ENCODE results near the gene RTKN2. TPM values are rescaled to one million over a fixed set of nuclear protein-coding genes. Genes with fewer than 3 reads are reported as not detected.

The RTKN2 gene
- total RNA-seq, 1 experiment from 2014 or later, result 14.4 TPM

DNA sequence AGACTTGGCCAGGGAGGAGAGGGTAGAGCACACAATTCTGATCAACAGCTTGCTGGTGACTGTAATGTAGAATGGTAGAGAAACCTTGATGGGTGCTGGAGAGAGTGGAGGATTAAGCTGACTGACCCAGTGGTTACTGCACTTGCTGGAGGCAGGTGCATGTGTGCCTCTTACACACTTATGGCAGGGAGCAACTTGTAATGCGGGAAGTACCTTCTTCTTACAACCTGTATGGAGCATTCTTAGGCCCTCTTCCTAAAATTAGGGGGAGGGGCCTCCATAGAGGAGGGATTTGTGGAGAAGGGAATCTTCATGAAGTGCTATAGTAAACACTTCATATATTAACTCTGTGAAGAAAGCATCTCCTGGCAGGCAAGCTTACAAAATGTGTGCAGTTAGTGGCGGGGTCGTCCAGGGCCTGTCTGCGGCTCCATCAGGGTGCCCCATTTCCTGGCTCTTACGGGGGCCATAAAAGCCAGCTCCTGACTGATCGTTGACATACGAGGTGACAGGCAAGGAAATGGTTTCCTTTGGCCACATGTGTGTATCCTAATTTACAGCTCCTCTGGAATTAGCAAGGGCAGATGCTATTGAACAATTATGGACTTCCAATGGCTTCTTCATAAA, 113.5 kb downstream of the RTKN2 start:
- H2BK20ac ChIP-seq (ENCODE audit: low read depth, low read length, poor library complexity, severe bottlenecking), result no peak overlapping the region
- H2BK15ac ChIP-seq (ENCODE audit: low read depth, low read length), result no peak overlapping the region
- no peaks in the 10 kb centered on the region for H3K4me1 Mint-ChIP-seq
- no peak overlapping the region for H2BK120ac ChIP-seq (ENCODE audit: low read depth, low read length, poor library complexity, severe bottlenecking)
- H3K36me3 Mint-ChIP-seq (ENCODE audit: insufficient read depth in 1 of 3, low read depth in 3 of 3), result no peaks in the 10 kb centered on the region
- H3K23me2 ChIP-seq (ENCODE audit: insufficient read length, low read depth, low read length, poor library complexity, severe bottlenecking), result no peaks in the 10 kb centered on the region
- WGBS (ENCODE audit: extremely low coverage, insufficient read length, low lambda C conversion rate), result no CpG with 5 or more reads among the region's 7 CpGs
- H3K4me1 ChIP-seq (ENCODE audit: insufficient read depth, low read length), result no peaks in the 10 kb centered on the region
- H4K8ac ChIP-seq (replicated peaks; ENCODE audit: insufficient read length, low read depth, low read length), result no peak overlapping the region
- TF ChIP-seq, protein P1, sequence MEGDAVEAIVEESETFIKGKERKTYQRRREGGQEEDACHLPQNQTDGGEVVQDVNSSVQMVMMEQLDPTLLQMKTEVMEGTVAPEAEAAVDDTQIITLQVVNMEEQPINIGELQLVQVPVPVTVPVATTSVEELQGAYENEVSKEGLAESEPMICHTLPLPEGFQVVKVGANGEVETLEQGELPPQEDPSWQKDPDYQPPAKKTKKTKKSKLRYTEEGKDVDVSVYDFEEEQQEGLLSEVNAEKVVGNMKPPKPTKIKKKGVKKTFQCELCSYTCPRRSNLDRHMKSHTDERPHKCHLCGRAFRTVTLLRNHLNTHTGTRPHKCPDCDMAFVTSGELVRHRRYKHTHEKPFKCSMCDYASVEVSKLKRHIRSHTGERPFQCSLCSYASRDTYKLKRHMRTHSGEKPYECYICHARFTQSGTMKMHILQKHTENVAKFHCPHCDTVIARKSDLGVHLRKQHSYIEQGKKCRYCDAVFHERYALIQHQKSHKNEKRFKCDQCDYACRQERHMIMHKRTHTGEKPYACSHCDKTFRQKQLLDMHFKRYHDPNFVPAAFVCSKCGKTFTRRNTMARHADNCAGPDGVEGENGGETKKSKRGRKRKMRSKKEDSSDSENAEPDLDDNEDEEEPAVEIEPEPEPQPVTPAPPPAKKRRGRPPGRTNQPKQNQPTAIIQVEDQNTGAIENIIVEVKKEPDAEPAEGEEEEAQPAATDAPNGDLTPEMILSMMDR (conservative IDR thresholded peaks at IDR 0.05), result no peak
- H3K27ac ChIP-seq (ENCODE audit: insufficient read length, low read depth, low read length), result no peak overlapping the region
- no peaks in the 10 kb centered on the region for H3K79me2 ChIP-seq (ENCODE audit: insufficient read depth, low read length)
- H3K27me3 Mint-ChIP-seq (ENCODE audit: low read depth), result no peaks in the 10 kb centered on the region; the same call in 1 of the 2 replicates
- H3K27me3 ChIP-seq (ENCODE audit: insufficient read depth, low read length), result no peaks in the 10 kb centered on the region
- H3K9me3 ChIP-seq (ENCODE audit: control insufficient read depth, low read depth, low read length), result no peaks in the 10 kb centered on the region
- H3K4me2 ChIP-seq (ENCODE audit: insufficient read depth, insufficient read length, low read length), result no peak overlapping the region
- no peak overlapping the region for H4K5ac ChIP-seq (ENCODE audit: insufficient read length, low read depth, low read length)
- no peak overlapping the region for H3K56ac ChIP-seq (ENCODE audit: insufficient read length, low read depth, low read length)
- H3K4me3 Mint-ChIP-seq, result no peak overlapping the region
- H3K4ac ChIP-seq (ENCODE audit: low read depth, low read length), result no peak overlapping the region
- no peaks in the 10 kb centered on the region for H3K79me1 ChIP-seq (ENCODE audit: insufficient read depth, low read depth, low read length, poor library complexity, severe bottlenecking)
- H3T11ph ChIP-seq (ENCODE audit: low read length), result no peak overlapping the region
- no peak overlapping the region for H2AK5ac ChIP-seq (ENCODE audit: insufficient read length, low read length)
- H3K14ac ChIP-seq (ENCODE audit: insufficient read depth, low read length), result no peak overlapping the region
- no peak overlapping the region for H3K9ac ChIP-seq (ENCODE audit: extremely low read depth, insufficient read length, low read length)
- no peak overlapping the region for H2BK5ac ChIP-seq (ENCODE audit: insufficient read length, low read length)
- no peak overlapping the region for H2AFZ ChIP-seq (ENCODE audit: low read length)
- no peak for DNase-seq
- no peaks in the 10 kb centered on the region for H4K20me1 ChIP-seq (ENCODE audit: control insufficient read depth, insufficient read depth, insufficient read length)
- H2BK12ac ChIP-seq (ENCODE audit: insufficient read length, low read depth, low read length), result no peak overlapping the region
- H3K18ac ChIP-seq (ENCODE audit: insufficient read length, low read depth, low read length), result no peak overlapping the region
- no peak overlapping the region for H3K27ac Mint-ChIP-seq
- no peaks in the 10 kb centered on the region for H3K9me3 Mint-ChIP-seq
- H3K23ac ChIP-seq (ENCODE audit: insufficient read length, low read depth, low read length), result no peak overlapping the region
- no peak overlapping the region for H4K91ac ChIP-seq (ENCODE audit: insufficient read length, low read depth, low read length)

Data from H9 (cell line).